ENCODE measurements around the gene RBM47.
"Not testable (repeated sequence)": the region's sequence is repeated elsewhere in the genome, so short reads cannot be mapped to it uniquely, and the experiment has no call there.

DNA sequence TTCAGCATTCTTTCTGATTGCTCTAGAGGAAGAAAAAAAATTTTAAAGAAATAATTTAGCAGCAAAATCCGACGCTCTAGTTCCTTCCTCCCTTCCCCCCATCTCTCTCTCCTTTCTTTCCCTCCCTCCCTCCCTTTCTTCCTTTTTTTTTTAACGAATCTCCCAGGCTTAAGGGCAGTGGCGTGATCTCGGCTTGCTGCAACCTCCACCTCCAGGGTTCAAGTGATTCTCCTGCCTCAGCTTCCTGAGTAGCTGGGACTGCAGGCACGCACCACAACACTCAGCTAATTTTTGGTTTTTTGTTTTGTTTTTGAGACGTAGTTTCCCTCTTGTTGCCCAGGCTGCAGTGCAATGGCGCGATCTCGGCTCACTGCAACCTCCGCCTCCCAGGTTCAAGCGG is 75.0 kb downstream of the RBM47 start:
- TF ChIP-seq, protein P1, sequence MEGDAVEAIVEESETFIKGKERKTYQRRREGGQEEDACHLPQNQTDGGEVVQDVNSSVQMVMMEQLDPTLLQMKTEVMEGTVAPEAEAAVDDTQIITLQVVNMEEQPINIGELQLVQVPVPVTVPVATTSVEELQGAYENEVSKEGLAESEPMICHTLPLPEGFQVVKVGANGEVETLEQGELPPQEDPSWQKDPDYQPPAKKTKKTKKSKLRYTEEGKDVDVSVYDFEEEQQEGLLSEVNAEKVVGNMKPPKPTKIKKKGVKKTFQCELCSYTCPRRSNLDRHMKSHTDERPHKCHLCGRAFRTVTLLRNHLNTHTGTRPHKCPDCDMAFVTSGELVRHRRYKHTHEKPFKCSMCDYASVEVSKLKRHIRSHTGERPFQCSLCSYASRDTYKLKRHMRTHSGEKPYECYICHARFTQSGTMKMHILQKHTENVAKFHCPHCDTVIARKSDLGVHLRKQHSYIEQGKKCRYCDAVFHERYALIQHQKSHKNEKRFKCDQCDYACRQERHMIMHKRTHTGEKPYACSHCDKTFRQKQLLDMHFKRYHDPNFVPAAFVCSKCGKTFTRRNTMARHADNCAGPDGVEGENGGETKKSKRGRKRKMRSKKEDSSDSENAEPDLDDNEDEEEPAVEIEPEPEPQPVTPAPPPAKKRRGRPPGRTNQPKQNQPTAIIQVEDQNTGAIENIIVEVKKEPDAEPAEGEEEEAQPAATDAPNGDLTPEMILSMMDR (IDR thresholded peaks at IDR 0.05; ENCODE audit: insufficient read depth, low read length, poor library complexity, severe bottlenecking) = not testable (repeated sequence)
- not testable (repeated sequence) for TF ChIP-seq EZH2phosphoT487 (conservative IDR thresholded peaks at IDR 0.05; ENCODE audit: low read length)
